IMR-90 (cell line): ENCODE data around the gene DLD. TPM values are rescaled to one million over a fixed set of nuclear protein-coding genes. Genes with fewer than 3 reads are reported as not detected.

ENCODE experiments used
- ATAC-seq: fragments of 200-7000 bp; cut with Tn5 transposase; 2 replicates; pipeline ENCODE4 v1.9.1; 2020; ENCODE audit warnings: low read depth, mild to moderate bottlenecking, moderate library complexity
- BruUV-seq: library from RNA; stranded (reverse); fragments of 400-500 nt; replicated peaks from 2 replicates; lab custom pipeline; 2021; lab: Mats Ljungman, UMichigan
- CTCF ChIA-PET: fragments of 300-600 bp; formaldehyde crosslinking; extraction: SDS; loops from one replicate; lab custom pipeline; 2021; ENCODE audit warnings: antibody characterized with exemption; lab: Yijun Ruan, JAX
- POLR2A ChIA-PET: fragments of 300-600 bp; sonication (Branson Sonifier 250); formaldehyde crosslinking; loops from one replicate; lab custom pipeline; 2022; ENCODE audit warnings: antibody characterized with exemption; ENCODE audit not compliant: unreplicated experiment; lab: Charles Lee
- DNase-seq: peaks from one replicate; pipeline ENCODE4 v3.0.0; 2013
- H2AFZ ChIP-seq: replicated peaks from 2 replicates; pipeline ENCODE3; 2013; ENCODE audit warnings: low read length, mild to moderate bottlenecking; ENCODE audit not compliant: poor library complexity
- H2AK5ac ChIP-seq: 2 replicates; pipeline ENCODE4 v1.6.1; 2013; ENCODE audit warnings: low read depth, low read length, inconsistent platforms
- H2AK9ac ChIP-seq: replicated peaks from 2 replicates; pipeline ENCODE3; 2013; ENCODE audit warnings: mild to moderate bottlenecking, low read depth, low read length, moderate library complexity; ENCODE audit not compliant: poor library complexity
- H2BK120ac ChIP-seq: 2 replicates; pipeline ENCODE4 v1.6.1; 2013; ENCODE audit warnings: low read depth, low read length, inconsistent platforms
- H2BK15ac ChIP-seq: 3 replicates; pipeline ENCODE4 v1.6.1; 2013; ENCODE audit warnings: low read depth, low read length, inconsistent platforms
- H2BK20ac ChIP-seq: 2 replicates; pipeline ENCODE4 v1.6.1; 2013; ENCODE audit warnings: low read depth, mild to moderate bottlenecking, inconsistent platforms, low read length, moderate library complexity
- H2BK5ac ChIP-seq: 2 replicates; pipeline ENCODE4 v1.6.1; 2013; ENCODE audit warnings: mild to moderate bottlenecking, low read depth, low read length, inconsistent platforms; ENCODE audit not compliant: poor library complexity, severe bottlenecking
- H3K14ac ChIP-seq: replicated peaks from 2 replicates; pipeline ENCODE4 v1.6.1; 2013; ENCODE audit warnings: low read depth, low read length, inconsistent platforms
- H3K18ac ChIP-seq: 2 replicates; pipeline ENCODE4 v1.6.1; 2013; ENCODE audit warnings: low read depth, low read length, control low read depth
- H3K23ac ChIP-seq: 2 replicates; pipeline ENCODE4 v1.6.1; 2013; ENCODE audit warnings: low read depth, low read length, inconsistent platforms
- H3K27ac ChIP-seq: 2 replicates; pipeline ENCODE4 v1.5.1; 2013; ENCODE audit warnings: mild to moderate bottlenecking, control low read depth, low read length; ENCODE audit not compliant: insufficient read depth
- H3K27me3 ChIP-seq: 2 replicates; pipeline ENCODE4 v1.6.1; 2013; ENCODE audit warnings: low read length; ENCODE audit not compliant: control insufficient read depth, insufficient read depth
- H3K36me3 ChIP-seq: 2 replicates; pipeline ENCODE4 v1.6.1; 2013; ENCODE audit warnings: low read length, mixed read lengths; ENCODE audit not compliant: control insufficient read depth, insufficient read depth
- H3K4ac ChIP-seq: 2 replicates; pipeline ENCODE4 v1.6.1; 2013; ENCODE audit warnings: low read depth, low read length, inconsistent platforms
- H3K4me1 ChIP-seq: 2 replicates; pipeline ENCODE4 v1.6.1; 2013; ENCODE audit warnings: low read length, mixed read lengths; ENCODE audit not compliant: control insufficient read depth, insufficient read depth
- H3K4me2 ChIP-seq: 2 replicates; pipeline ENCODE4 v1.6.1; 2013; ENCODE audit warnings: low read depth, mild to moderate bottlenecking, control low read depth, low read length, moderate library complexity
- H3K4me3 ChIP-seq: 2 replicates; pipeline ENCODE4 v1.5.1; 2013; ENCODE audit warnings: low read depth, mild to moderate bottlenecking, control low read depth, low read length, moderate library complexity; ENCODE audit not compliant: insufficient read depth
- H3K56ac ChIP-seq: 2 replicates; pipeline ENCODE4 v1.6.1; 2013; ENCODE audit warnings: low read length, inconsistent platforms; ENCODE audit not compliant: insufficient read depth; ENCODE audit errors: extremely low read depth
- H3K79me1 ChIP-seq, 2 experiments: 2 replicates each; pipeline ENCODE4 v1.6.1; 2013; ENCODE audit warnings: low read length in 2 of 2, inconsistent platforms in 1 of 2, low read depth in 1 of 2
- H3K9ac ChIP-seq: 2 replicates; pipeline ENCODE4 v1.6.1; 2013; ENCODE audit warnings: low read depth, low read length, control low read depth
- H3K9me1 ChIP-seq: 2 replicates; pipeline ENCODE4 v1.6.1; 2013; ENCODE audit warnings: low read length, inconsistent platforms; ENCODE audit not compliant: insufficient read depth
- H3K9me3 ChIP-seq: 2 replicates; pipeline ENCODE4 v1.6.1; 2013; ENCODE audit warnings: low read length; ENCODE audit not compliant: control insufficient read depth, insufficient read depth
- H4K20me1 ChIP-seq: 2 replicates; pipeline ENCODE4 v1.6.1; 2013; ENCODE audit warnings: low read length, inconsistent platforms; ENCODE audit not compliant: insufficient read depth
- H4K5ac ChIP-seq: 2 replicates; pipeline ENCODE4 v1.6.1; 2013; ENCODE audit warnings: mild to moderate bottlenecking, low read depth, low read length, control low read depth
- H4K8ac ChIP-seq, 2 experiments: 2 replicates each; pipeline ENCODE4 v1.6.1; 2013; ENCODE audit warnings: low read depth in 2 of 2, low read length in 2 of 2, control low read depth in 1 of 2, inconsistent platforms in 1 of 2
- H4K91ac ChIP-seq: 2 replicates; pipeline ENCODE4 v1.6.1; 2013; ENCODE audit warnings: low read depth, low read length, inconsistent platforms; ENCODE audit not compliant: insufficient read depth
- BHLHE40 ChIP-seq: fragments of 150-350 bp; IDR thresholded peaks from 2 replicates; pipeline ENCODE4 v1.6.1; 2016; ENCODE audit warnings: mild to moderate bottlenecking, low read depth, low read length
- CTCF ChIP-seq: conservative IDR thresholded peaks from 2 replicates; pipeline ENCODE4 v1.5.1; 2012; ENCODE audit warnings: mild to moderate bottlenecking, low read depth, low read length, improper control_type of control experiment
- MAFK ChIP-seq: IDR thresholded peaks from 2 replicates; pipeline ENCODE4 v1.6.1; 2012; ENCODE audit warnings: low read depth, low read length, improper control_type of control experiment
- NFE2L2 ChIP-seq: fragments of 150-350 bp; IDR thresholded peaks from 2 replicates; pipeline ENCODE4 v1.6.1; 2016; ENCODE audit warnings: low read depth, mild to moderate bottlenecking, low read length
- POLR2A ChIP-seq: IDR thresholded peaks from 2 replicates; pipeline ENCODE4 v1.6.1; 2012; ENCODE audit warnings: mild to moderate bottlenecking, low read depth, low read length
- RCOR1 ChIP-seq: IDR thresholded peaks from 2 replicates; pipeline ENCODE4 v1.6.1; 2012; ENCODE audit warnings: mild to moderate bottlenecking, low read length, improper control_type of control experiment; ENCODE audit not compliant: insufficient replicate concordance
- SMC3 ChIP-seq: fragments of 150-350 bp; IDR thresholded peaks from 2 replicates; pipeline ENCODE4 v1.6.1; 2016; ENCODE audit warnings: low read depth, mild to moderate bottlenecking, antibody characterized with exemption, low read length, moderate library complexity
- USF2 ChIP-seq: fragments of 150-350 bp; IDR thresholded peaks from 2 replicates; pipeline ENCODE4 v1.6.1; 2017; ENCODE audit warnings: mild to moderate bottlenecking, antibody characterized with exemption, low read length, low read depth
- WGBS, 2 experiments: methylation state at CpG; one replicate each; pipeline versions ENCODE4 v1.1.5 to v1.1.7; 2013; ENCODE audit warnings: missing lambda C conversion rate in 2 of 2; ENCODE audit not compliant: insufficient read length in 1 of 2; ENCODE audit errors: extremely low coverage in 2 of 2; 5-methylcytosine and 5-hydroxymethylcytosine counted together
- dilution Hi-C: fragments of 300-500 bp; cut with HindIII; formaldehyde crosslinking; loops from one replicate; pipeline ENCODE4 v1.14.3; 2018; ENCODE audit warnings: low sequenced_read_pairs; ENCODE audit not compliant: unreplicated experiment
- in situ Hi-C: fragments of 300-500 bp; cut with MboI; formaldehyde crosslinking; loops from 3 replicates; pipeline ENCODE4 v1.14.3; 2019; ENCODE audit warnings: low sequenced_read_pairs, inconsistent platforms, mixed read lengths
- intact Hi-C: fragments of 100-400 bp; cut with micrococcal nuclease; formaldehyde crosslinking; loops from 2 replicates; pipeline ENCODE4 v1.10.0; 2022
- polyA plus RNA-seq, 3 experiments: library from polyadenylated mRNA; depleted of rRNA; stranded (reverse); fragments of >200 nt; gene quantifications; 2 replicates each; pipeline ENCODE4 v1.2.3, GENCODE V29; 2012; ENCODE audit warnings: low replicate concordance in 1 of 3
- total RNA-seq: library from RNA; depleted of rRNA; stranded (reverse); fragments of >200 nt; gene quantifications from 2 replicates; pipeline ENCODE4 v1.2.3, GENCODE V29; 2012

DLD gene
- total and polyA plus RNA-seq, 2 of the 4 experiments (the other 2 are of a cell fraction), result 121 to 361 TPM

GRCh38 chr7:107865956-107866775, 24.8 kb upstream of the DLD start:
- no peak overlapping the region for H3K27ac ChIP-seq
- no peak overlapping the region for H3K56ac ChIP-seq
- TF ChIP-seq BHLHE40 (no peak), NFE2L2 (no peak), RCOR1 (no peak), POLR2A (no peak), USF2 (no peak), CTCF (no peak), SMC3 (no peak), MAFK (no peak)
- no TSS peak for BruUV-seq
- dilution Hi-C loops (no loop called here), intact Hi-C loops (no loop called here), in situ Hi-C loops (no loop called here)
- no peak overlapping the region for H2AK9ac ChIP-seq
- ATAC-seq (no peak; the same call in 1 of the 2 replicates), DNase-seq (no peak)
- no peak overlapping the region for H3K4me2 ChIP-seq
- no peak overlapping the region for H2BK120ac ChIP-seq
- no peak overlapping the region; the same call in 1 of the 2 replicates for H3K23ac ChIP-seq
- no peaks in the 10 kb centered on the region for H3K79me1 ChIP-seq
- no peak overlapping the region for H3K9ac ChIP-seq
- no peaks in the 10 kb centered on the region for H3K36me3 ChIP-seq
- no peak overlapping the region for H3K4me3 ChIP-seq
- H4K5ac ChIP-seq, result no peak overlapping the region
- H3K9me3 ChIP-seq, result no peaks in the 10 kb centered on the region
- no peak overlapping the region for H2BK5ac ChIP-seq
- no peaks in the 10 kb centered on the region for H3K4me1 ChIP-seq
- H3K14ac ChIP-seq, result no peak overlapping the region; the same call in 1 of the 2 replicates
- no peak overlapping the region for H2AK5ac ChIP-seq
- H3K27me3 ChIP-seq, result peaks cover 8% of the 10 kb centered on the region
- no peak overlapping the region for H4K91ac ChIP-seq
- no peaks in the 10 kb centered on the region for H4K20me1 ChIP-seq
- no peaks in the 10 kb centered on the region for H3K9me1 ChIP-seq
- no peak overlapping the region for H4K8ac ChIP-seq
- no peak overlapping the region for H3K4ac ChIP-seq
- no peak overlapping the region for H2BK15ac ChIP-seq
- H2AFZ ChIP-seq, result no peak overlapping the region
- no peak overlapping the region for H3K18ac ChIP-seq
- CTCF ChIA-PET, result interaction anchor here (0.6 to 0.9 kb wide), 2 partner anchors 123 to 657 kb away, joined by 3 to 4 read pairs; no protein-coding TSS in a partner anchor
- WGBS, 2 experiments, result no CpG with 5 or more reads among the region's 1 CpG
- POLR2A ChIA-PET, result no interaction called here
- no peak overlapping the region for H2BK20ac ChIP-seq
